Transverse colon (tissue), 4 donors: Measurements from ENCODE around the gene SACM1L.

Experiments
- EP300 ChIP-seq: sonication (generic); formaldehyde crosslinking; IDR thresholded peaks from one replicate; pipeline ENCODE4 v1.6.1; 2017; ENCODE audit warnings: antibody characterized with exemption, low read depth
- POLR2A ChIP-seq: fragments of 450-650 bp; IDR thresholded peaks from one replicate; pipeline ENCODE4 v1.6.1; 2016; ENCODE audit warnings: antibody characterized with exemption, mild to moderate bottlenecking, moderate library complexity
- POLR2AphosphoS5 ChIP-seq, 3 donors: sonication (generic); formaldehyde crosslinking; IDR thresholded peaks; one replicate each; pipeline ENCODE4 v1.6.1; 2016; ENCODE audit warnings: antibody characterized with exemption in 3 of 3
- TF ChIP-seq, protein P1 (sequence below), 5 experiments: fragments of 200-600 bp in 3 of 5; fragments of 450-650 bp in 2 of 5; sonication (generic) in 3 of 5; IDR thresholded peaks; 1 replicate in 2 of 5; 2 replicates in 3 of 5; pipeline ENCODE4 v1.5.1; 2016 to 2017; ENCODE audit warnings: antibody characterized with exemption in 5 of 5, inconsistent platforms in 3 of 5, mild to moderate bottlenecking in 2 of 5, moderate library complexity in 1 of 5

DNA sequence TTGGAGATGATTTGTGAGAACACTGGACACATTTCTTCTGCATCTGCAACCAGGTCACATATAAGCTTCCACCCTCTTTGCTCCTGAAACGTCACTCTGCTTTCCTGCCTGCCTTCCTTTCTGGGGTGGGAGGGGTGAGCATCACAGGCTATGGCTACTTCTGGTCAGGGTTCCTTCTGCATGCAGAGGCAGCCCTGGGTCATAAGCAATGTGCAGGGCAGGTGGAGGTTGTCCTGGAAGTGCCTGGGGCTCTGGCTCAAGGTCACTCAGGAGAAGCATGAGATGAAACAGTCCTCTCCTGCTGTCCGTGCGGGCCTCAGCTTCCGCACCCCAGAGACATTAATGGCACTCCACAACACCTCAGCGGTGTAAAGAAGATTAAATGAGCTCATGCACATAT, 92.1 kb downstream of the SACM1L start:
- TF ChIP-seq POLR2A (no peak), POLR2AphosphoS5 (IDR thresholded peaks at IDR 0.05) (no peak), EP300 (no peak)
- TF ChIP-seq, protein P1, sequence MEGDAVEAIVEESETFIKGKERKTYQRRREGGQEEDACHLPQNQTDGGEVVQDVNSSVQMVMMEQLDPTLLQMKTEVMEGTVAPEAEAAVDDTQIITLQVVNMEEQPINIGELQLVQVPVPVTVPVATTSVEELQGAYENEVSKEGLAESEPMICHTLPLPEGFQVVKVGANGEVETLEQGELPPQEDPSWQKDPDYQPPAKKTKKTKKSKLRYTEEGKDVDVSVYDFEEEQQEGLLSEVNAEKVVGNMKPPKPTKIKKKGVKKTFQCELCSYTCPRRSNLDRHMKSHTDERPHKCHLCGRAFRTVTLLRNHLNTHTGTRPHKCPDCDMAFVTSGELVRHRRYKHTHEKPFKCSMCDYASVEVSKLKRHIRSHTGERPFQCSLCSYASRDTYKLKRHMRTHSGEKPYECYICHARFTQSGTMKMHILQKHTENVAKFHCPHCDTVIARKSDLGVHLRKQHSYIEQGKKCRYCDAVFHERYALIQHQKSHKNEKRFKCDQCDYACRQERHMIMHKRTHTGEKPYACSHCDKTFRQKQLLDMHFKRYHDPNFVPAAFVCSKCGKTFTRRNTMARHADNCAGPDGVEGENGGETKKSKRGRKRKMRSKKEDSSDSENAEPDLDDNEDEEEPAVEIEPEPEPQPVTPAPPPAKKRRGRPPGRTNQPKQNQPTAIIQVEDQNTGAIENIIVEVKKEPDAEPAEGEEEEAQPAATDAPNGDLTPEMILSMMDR (IDR thresholded peaks at IDR 0.05) = no peak
